NCI-H128 (cell line): ENCODE results near the gene APOBEC4.

ENCODE experiments used
- DNase-seq: peaks from one replicate; lab custom pipeline; 2025; ENCODE audit not compliant: unreplicated experiment; lab: John Stamatoyannopoulos, UW

Gene APOBEC4

GRCh38 chr1:183675381-183675780, 22.3 kb upstream of the APOBEC4 start:
- no peak for DNase-seq

GRCh38 chr1:183674886-183675285, 21.8 kb upstream of the APOBEC4 start:
- DNase-seq, result no peak

DNA sequence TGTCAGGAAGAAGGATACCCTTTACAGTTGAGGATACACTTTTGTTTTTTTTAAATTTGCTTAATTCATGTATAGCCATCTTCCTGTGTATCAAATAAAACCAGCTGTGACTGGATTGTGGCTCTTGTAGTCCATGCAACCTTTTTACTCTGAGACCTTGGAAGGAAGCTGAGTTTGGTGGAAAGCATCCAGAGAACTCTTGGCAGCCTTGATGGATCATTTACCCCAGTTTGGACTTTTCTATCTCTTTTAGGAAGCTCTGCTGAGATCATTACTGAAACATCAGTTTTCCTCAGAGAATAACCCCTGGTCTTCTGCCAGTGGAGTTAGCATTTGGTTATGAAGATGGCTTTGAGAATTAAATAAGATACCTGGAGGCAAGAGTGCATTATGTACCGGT, 21.2 kb upstream of the APOBEC4 start:
- DNase-seq, result no peak

GRCh38 chr1:183673605-183674323, 20.6 kb upstream of the APOBEC4 start:
- DNase-seq, result no peak

DNA sequence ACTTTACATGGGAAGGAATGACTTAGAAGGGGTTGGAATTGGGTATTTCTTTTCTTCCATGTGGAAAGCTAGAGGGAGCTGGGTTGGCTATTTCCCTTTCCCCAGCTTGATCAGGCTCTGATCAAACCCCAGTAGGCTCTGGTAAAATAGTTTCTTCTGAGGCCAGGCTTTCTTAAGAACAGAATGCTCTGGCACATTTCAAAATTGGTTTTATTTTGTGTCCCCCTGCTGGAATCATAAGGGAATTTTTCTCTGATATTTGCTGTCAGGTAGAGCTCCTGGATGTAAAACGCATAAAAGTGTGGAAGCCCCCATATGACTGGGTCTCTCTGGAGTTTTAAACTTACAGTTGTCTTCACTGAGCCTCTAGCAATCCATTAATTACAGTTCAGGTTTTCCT, 17.1 kb upstream of the APOBEC4 start:
- DNase-seq, result no peak

DNA sequence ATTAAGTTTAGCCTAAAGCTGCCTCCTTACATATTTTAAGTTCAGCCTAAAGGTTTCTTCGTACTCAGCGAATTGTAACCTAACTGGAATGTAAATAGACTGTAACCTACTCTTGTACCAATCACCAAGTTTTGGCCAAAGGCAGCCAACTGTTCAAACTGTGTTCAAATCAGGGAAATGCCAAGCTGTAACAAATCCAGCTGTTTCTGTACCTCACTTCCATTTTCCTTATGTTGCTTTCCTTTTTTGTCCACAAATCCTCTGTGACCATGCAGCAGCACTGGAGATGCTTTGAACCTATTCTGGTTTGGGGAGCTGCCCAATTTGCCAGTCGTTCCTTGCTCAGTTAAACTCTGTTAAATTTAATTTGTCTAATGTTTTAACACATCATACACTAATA, 3.2 kb upstream of the APOBEC4 start:
- no peak for DNase-seq

DNA sequence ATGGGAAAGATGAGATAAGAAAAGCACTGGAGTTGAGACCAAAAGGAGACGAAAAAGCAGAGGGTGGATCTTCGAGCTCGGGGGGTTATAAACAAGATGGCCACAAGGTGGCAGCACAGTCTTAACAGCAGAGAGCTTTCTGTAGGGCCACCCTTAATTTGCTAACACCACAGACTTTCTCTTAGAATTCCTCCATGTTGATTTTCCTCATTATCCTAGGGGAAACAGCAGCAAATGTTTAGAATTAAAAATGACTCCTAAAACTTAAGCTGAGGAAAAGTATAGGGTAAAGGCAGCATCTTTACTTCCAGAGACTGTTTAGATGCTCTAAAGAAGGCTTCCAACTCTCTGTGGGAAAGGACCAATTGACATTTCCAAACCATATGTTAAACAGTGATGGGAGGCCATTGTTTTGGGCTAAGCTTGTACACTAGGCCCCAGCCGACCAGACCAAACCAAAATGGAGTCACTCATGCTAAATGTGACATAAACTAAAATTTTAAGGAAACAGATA, 2.5 kb upstream of the APOBEC4 start:
- peak; percentile 73 for DNase-seq

- DNase-seq, result no peak
These were observed 1.6 kb upstream of the APOBEC4 start for GRCh38 chr1:183654706-183655105.

DNA sequence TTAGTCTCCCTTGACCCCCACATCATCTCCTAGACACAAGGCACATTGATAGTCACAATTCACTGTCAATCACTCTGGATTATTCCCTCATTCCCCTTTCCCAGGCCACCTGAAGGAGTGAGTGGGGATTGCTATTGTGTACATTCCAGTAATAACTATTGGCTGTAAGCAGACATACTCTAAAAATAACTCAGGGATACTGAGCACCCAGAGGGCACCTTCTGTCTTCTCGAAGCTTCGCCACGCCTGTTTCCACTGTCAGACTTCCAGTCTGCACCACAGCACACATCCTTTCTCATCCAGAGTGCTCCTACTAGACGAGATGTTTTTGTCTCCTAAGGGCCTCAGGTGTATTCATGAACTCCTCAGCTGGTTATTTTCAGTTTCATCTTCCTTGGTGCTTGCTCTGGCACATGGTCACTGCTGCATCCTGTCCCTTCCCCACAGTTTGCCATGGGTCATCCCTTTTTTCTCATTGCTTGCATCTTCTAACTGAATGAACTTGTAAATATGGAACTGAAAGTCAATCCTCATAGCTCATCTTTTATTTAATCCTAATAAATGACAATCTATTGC, 848 bp upstream of the APOBEC4 start:
- no peak for DNase-seq

GRCh38 chr1:183653462-183653794, 312 bp upstream of the APOBEC4 start:
- DNase-seq, result no peak

DNA sequence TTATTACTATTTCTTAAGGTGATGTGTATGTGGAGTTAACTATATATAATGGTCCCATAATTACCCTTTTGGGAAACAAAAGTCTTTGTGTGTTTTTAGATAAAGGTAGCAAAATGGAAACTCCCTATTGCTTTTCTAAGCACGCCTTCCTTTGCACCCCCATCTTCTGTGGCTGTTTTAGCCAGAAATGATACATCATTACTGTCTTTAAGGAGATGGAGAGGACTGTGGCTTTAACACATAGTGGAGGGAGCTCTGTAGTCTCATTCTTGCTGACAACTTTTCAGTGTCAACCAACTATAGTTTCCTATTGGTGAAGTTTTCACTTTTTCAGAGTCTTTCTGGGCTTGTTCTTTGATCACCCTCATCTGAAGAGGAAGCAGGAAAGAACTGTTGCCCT, 1.0 kb downstream of the APOBEC4 start:
- DNase-seq, result no peak

GRCh38 chr1:183651612-183652011, 1.5 kb downstream of the APOBEC4 start:
- DNase-seq, result no peak

- no peak for DNase-seq
These were observed 5.1 kb downstream of the APOBEC4 start for GRCh38 chr1:183648042-183648441.

GRCh38 chr1:183646776-183647175, 6.3 kb downstream of the APOBEC4 start:
- no peak for DNase-seq

- DNase-seq, result no peak
These were observed 7.6 kb downstream of the APOBEC4 start for GRCh38 chr1:183645531-183645930.

GRCh38 chr1:183642166-183642565, 10.9 kb downstream of the APOBEC4 start:
- no peak for DNase-seq

GRCh38 chr1:183640193-183640592, 12.9 kb downstream of the APOBEC4 start:
- DNase-seq, result no peak

GRCh38 chr1:183638649-183639387, 14.3 kb downstream of the APOBEC4 start:
- no peak for DNase-seq

GRCh38 chr1:183636783-183637182, 16.3 kb downstream of the APOBEC4 start:
- DNase-seq, result no peak

- no peak for DNase-seq
These were observed 16.8 kb downstream of the APOBEC4 start for GRCh38 chr1:183636334-183636682.

DNA sequence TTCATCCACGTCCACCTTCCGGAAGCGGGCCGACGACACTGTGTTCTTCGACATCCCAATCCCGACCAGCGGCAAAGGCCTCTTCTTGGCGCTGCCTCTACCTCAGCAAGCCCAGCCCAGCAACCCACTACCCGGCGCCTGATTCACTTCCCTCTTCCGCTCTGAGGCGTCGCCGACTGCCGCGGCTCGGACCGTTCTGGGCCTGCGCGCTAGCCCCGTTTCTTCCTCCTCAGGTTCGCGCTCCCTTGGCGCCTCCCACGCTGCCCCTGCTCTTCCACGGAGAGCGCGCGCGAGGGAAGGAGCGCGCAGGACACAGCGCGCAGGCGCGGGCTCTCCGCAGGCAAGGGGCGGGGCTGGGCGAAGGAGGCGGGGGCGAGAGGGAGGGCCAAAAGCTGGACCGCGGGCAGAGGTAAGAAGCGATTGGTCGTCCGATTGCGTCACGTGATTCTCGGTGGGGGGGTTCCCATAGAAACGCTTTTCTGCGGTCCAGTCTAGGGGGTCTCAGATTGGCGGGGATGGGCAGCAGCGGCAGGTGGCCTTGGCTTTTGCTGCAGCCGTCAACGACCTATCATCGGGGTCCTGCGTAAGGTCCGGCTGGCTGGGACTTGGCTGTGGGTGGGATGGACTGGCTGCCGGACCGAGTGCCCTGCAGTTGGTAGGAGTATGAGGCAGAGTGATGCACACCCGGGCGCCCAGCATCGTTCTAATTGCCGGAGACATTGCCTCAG, 17.3 kb downstream of the APOBEC4 start, which contains the start of gene ARPC5:
Gene ARPC5, minus strand, starts transcription at position 178 of the 728 bp plus-strand sequence. Its CDS starts 124 bp downstream, at position 54.
- peak; percentile 96 for DNase-seq
